GM04503 (cell line): ENCODE results near the gene DCUN1D4.
"Not testable (repeated sequence)": the region's sequence is repeated elsewhere in the genome, so short reads cannot be mapped to it uniquely, and the experiment has no call there.

ENCODE experiments used
- DNase-seq: peaks from one replicate; pipeline ENCODE4 v3.0.0-alpha.2; 2012; ENCODE audit warnings: low read depth

DCUN1D4 gene

GRCh38 chr4:51895158-51895557 is 52.2 kb downstream of the DCUN1D4 start:
- no peak for DNase-seq

GRCh38 chr4:51895816-51896408 is 53.0 kb downstream of the DCUN1D4 start:
- DNase-seq = peak; percentile 28

DNA sequence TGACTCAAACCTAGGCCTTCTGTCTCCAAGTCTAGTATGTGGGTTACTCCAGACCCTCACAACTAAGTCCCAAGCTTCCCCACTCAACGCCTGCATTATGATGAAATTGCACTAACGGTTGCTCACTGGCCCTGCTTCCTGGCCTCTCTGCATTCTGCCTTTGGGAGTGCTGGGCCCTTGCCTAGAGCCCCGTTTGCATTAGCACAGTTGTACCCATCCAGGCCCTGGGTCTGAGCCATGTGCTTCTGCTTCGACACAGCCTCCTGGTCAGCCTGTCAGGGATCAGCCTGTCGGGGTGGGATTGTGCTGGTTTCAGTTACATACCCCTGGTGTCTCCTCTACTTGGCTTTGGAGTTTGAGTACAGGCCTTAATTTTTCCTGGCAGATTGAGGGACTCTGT is 58.4 kb downstream of the DCUN1D4 start:
- DNase-seq = no peak

DNA sequence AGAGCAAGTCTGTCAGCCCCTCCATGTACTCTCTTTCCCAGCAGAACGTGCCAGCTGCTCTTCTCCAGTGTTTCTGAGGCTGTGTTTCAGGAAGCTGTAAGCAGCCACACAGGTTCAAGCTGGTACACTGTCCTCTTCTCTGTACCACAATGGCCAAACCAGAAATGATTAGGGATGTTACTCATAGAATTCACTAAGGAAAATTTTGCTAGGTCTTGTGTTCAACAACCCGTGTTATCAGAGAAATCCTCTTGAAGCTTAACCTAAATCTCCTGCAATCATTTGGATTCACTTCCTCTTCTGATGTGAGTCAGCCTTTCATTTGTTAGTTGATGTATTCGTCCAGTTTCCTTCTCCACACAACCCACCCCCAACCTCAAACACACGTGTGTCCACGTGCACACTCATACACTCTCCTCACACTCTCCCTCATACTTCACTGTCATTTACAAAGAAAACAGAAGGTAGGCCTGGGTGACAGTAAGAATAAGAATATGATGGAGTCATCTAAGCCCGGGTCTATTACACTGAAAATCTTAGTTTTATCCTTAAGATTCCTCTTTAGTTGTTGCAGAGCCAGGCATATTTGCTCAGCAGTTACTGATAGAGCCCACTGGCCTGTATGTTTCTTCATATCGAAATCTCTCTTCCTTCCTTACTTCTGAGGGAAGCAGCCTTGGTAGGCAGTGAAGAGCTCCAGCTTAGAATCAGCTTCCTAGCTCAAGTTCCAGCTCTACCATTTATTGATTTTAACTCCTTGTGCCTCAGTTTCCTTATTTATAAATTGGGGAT is 63.4 kb downstream of the DCUN1D4 start:
- DNase-seq = no peak

GRCh38 chr4:51907006-51907669 is 64.2 kb downstream of the DCUN1D4 start:
- no peak for DNase-seq

DNA sequence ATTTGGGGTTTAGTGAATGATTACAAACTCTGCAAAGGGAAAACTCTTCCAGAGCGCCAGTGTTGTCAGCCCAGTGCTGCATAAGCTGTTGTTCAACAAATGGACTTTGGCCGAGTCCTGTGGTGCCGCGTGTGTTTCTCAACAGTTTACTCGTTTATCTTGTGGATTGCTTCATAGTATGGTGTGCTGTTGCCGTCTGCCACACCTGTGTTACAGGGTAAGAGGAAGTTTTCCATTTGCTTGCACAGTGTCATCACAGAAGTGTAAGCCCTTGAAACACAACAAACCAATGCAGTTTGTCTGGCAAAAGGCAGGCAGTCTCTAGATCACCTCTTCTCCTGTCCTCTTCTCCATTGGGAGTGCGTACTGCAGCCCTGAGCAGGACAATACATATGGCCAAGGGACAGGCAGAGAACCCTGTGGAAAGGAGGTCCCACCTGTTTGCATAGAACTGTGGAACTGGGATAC is 66.3 kb downstream of the DCUN1D4 start:
- no peak for DNase-seq

- DNase-seq = no peak
These were observed 75.3 kb downstream of the DCUN1D4 start for GRCh38 chr4:51918251-51918650.

GRCh38 chr4:51923343-51923742 is 80.4 kb downstream of the DCUN1D4 start:
- no peak for DNase-seq

DNA sequence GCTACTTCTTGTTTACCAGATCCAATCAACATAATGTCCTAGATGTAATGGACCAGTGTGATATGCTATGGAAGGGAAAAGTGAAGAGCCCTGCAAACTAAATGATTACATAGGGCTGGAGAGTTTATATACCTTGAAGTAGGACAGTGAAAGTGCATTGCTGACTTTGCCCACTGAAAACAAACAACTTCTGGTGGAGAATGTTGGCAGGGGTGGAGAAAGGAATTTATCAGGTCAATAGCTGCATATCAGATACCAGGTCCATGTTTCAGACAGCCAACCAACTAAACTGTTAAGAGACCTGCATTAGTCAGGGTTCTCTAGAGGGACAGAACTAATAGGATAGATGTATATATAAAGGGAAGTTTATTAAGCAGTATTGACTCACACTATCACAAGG is 82.4 kb downstream of the DCUN1D4 start:
- DNase-seq = no peak

GRCh38 chr4:51930557-51930956 is 87.6 kb downstream of the DCUN1D4 start:
- DNase-seq = no peak

- no peak for DNase-seq
These were observed 88.5 kb downstream of the DCUN1D4 start for GRCh38 chr4:51931461-51931860.

GRCh38 chr4:51932261-51932660 is 89.3 kb downstream of the DCUN1D4 start:
- DNase-seq = peak; percentile 64

DNA sequence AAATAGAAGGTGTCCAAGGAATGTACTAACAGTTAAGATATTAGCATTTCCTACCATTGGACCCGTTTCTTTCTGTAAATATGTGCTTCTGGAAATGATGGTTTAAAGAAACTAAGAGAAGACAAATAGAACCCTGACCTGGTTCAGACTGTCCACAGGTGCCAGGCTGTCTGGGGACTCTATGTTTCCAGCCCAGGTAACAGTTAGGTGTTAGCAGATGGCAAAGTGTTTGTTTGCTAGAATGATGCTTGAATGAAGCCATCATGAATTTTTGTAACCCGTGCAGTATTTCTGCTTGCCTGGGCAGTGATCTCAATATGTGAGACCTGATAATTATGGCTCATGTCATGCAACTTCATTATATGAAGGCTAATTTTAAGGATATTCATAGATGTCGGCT is 89.7 kb downstream of the DCUN1D4 start:
- DNase-seq = no peak

- DNase-seq = not testable (repeated sequence)
These were observed 97.5 kb downstream of the DCUN1D4 start for GRCh38 chr4:51940460-51940859.

DNA sequence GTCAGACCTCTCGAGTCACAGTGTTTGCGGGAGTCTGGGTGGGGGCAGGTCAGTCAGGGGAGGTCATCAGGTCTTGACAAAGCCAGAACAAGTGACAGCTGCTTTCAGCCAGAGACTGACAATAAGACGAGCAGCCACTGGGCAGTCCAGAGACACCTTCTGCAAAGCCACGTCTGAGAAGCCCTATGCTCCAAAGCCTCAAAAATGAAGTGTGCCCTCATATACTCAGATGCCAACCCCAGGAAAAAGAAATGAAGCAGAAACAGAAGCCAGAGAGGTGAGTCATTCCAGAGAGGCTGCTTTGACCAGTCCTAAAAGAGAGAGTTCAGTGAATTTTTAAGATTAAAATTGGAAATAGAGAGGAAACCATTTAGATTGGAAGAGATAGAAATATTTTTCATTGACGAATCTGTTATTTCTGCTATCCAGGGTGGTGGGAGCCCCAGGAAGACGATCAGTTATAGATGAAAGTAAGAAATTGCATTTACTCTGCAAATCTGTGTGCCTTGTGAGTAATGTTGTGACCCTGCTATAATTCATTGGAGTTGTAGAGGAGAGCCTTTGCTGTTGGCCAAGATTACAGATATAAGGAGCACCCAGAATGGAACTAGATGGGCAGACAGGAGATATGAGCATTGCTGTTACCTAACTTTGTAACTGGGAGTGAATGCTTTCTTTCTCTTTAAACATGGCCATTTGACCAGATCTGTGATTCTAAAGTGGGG is 99.3 kb downstream of the DCUN1D4 start:
- peak; percentile 11 for DNase-seq

GRCh38 chr4:51942833-51943215 is 99.9 kb downstream of the DCUN1D4 start:
- DNase-seq = no peak

GRCh38 chr4:51943221-51943620 is 100.3 kb downstream of the DCUN1D4 start:
- no peak for DNase-seq

DNA sequence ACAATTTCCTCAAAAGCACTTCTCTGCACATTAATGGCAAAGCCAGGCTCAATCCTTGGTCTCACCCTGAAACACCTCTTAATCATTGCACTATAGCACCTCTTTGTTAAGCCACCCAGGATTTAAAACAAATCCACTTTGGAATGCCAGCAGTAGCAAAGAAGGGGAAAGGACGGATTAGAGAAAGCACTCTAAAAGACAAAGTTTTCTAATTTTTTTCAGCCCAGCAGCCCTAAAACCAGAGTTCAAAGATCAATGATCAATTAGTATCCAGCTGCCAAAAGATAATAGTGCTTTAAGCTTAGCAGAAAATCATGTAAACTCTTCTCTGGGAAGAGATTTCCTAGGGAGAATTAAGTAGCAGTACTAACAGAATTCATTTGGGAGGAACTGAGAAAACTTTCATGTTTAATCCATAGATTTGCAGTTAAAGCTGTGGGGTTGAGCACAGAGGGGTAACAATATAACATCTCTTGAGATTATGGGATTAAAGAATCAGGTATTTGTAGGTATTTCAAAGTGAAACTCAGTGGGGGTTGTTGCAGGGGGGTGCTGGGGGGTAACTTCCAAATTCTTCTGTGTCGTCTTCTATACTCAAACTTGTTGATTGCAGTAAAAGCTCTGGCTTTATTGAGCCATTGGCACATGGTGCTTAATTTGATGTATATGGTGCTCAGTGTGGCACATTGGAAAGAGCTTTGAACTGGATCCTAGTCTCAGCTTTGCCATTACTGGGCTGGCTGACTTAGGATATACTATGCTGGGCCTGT is 115.4 kb downstream of the DCUN1D4 start:
- no peak for DNase-seq

- DNase-seq = no peak
These were observed 117.5 kb downstream of the DCUN1D4 start for GRCh38 chr4:51960486-51960885.

DNA sequence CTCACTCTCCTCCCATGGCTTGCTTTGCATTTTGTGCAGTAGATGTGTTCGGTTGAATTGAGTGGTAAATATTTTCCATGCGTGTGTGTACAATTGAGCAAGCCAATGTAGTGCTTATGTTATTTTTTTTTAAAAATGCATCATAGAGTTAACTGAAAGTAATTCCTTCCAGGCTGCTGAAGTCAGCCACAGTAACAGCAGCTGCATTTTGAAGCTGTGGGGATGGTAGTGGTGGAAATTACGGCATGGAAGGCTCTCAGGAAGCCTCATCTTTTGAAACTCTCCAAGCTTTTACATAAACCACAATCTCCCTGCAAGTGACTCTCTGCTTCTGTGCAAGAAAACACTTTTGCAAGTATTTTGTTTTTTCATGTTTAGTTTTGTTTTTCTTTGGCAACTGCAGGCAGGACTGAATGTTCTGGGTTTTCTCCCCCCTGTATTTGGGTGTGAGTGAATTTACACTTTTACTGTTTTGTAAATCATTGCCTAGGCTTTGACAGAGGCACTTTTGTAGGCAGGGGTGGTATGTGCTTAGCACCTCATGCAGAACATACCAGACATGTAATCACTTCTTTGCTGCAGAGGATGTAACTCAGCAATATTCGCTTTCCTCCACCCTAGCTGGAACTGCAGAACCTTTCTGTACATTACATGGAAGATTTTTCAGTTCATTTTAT is 121.0 kb downstream of the DCUN1D4 start:
- no peak for DNase-seq

GRCh38 chr4:51965862-51966261 is 122.9 kb downstream of the DCUN1D4 start:
- no peak for DNase-seq
